IMR-90 (cell line): ENCODE measurements around the gene SRI. TPM values are rescaled to one million over a fixed set of nuclear protein-coding genes. Genes with fewer than 3 reads are reported as not detected.
"Not testable (repeated sequence)": the region's sequence is repeated elsewhere in the genome, so short reads cannot be mapped to it uniquely, and the experiment has no call there.

Source experiments
- ATAC-seq: fragments of 200-7000 bp; cut with Tn5 transposase; 2 replicates; pipeline ENCODE4 v1.9.1; 2020; ENCODE audit warnings: low read depth, mild to moderate bottlenecking, moderate library complexity
- BruUV-seq: library from RNA; stranded (reverse); fragments of 400-500 nt; replicated peaks from 2 replicates; lab custom pipeline; 2021; lab: Mats Ljungman, UMichigan
- CTCF ChIA-PET: fragments of 300-600 bp; formaldehyde crosslinking; extraction: SDS; loops from one replicate; lab custom pipeline; 2021; ENCODE audit warnings: antibody characterized with exemption; lab: Yijun Ruan, JAX
- POLR2A ChIA-PET: fragments of 300-600 bp; sonication (Branson Sonifier 250); formaldehyde crosslinking; loops from one replicate; lab custom pipeline; 2022; ENCODE audit warnings: antibody characterized with exemption; ENCODE audit not compliant: unreplicated experiment; lab: Charles Lee
- DNase-seq: peaks from one replicate; pipeline ENCODE4 v3.0.0; 2013
- H2AFZ ChIP-seq: replicated peaks from 2 replicates; pipeline ENCODE3; 2013; ENCODE audit warnings: low read length, mild to moderate bottlenecking; ENCODE audit not compliant: poor library complexity
- H2AK5ac ChIP-seq: 2 replicates; pipeline ENCODE4 v1.6.1; 2013; ENCODE audit warnings: low read depth, low read length, inconsistent platforms
- H2AK9ac ChIP-seq: replicated peaks from 2 replicates; pipeline ENCODE3; 2013; ENCODE audit warnings: mild to moderate bottlenecking, low read depth, low read length, moderate library complexity; ENCODE audit not compliant: poor library complexity
- H2BK120ac ChIP-seq: 2 replicates; pipeline ENCODE4 v1.6.1; 2013; ENCODE audit warnings: low read depth, low read length, inconsistent platforms
- H2BK15ac ChIP-seq: 3 replicates; pipeline ENCODE4 v1.6.1; 2013; ENCODE audit warnings: low read depth, low read length, inconsistent platforms
- H2BK20ac ChIP-seq: 2 replicates; pipeline ENCODE4 v1.6.1; 2013; ENCODE audit warnings: low read depth, mild to moderate bottlenecking, inconsistent platforms, low read length, moderate library complexity
- H2BK5ac ChIP-seq: 2 replicates; pipeline ENCODE4 v1.6.1; 2013; ENCODE audit warnings: mild to moderate bottlenecking, low read depth, low read length, inconsistent platforms; ENCODE audit not compliant: poor library complexity, severe bottlenecking
- H3K14ac ChIP-seq: replicated peaks from 2 replicates; pipeline ENCODE4 v1.6.1; 2013; ENCODE audit warnings: low read depth, low read length, inconsistent platforms
- H3K18ac ChIP-seq: 2 replicates; pipeline ENCODE4 v1.6.1; 2013; ENCODE audit warnings: low read depth, low read length, control low read depth
- H3K23ac ChIP-seq: 2 replicates; pipeline ENCODE4 v1.6.1; 2013; ENCODE audit warnings: low read depth, low read length, inconsistent platforms
- H3K27ac ChIP-seq: 2 replicates; pipeline ENCODE4 v1.5.1; 2013; ENCODE audit warnings: mild to moderate bottlenecking, control low read depth, low read length; ENCODE audit not compliant: insufficient read depth
- H3K27me3 ChIP-seq: 2 replicates; pipeline ENCODE4 v1.6.1; 2013; ENCODE audit warnings: low read length; ENCODE audit not compliant: control insufficient read depth, insufficient read depth
- H3K36me3 ChIP-seq: 2 replicates; pipeline ENCODE4 v1.6.1; 2013; ENCODE audit warnings: low read length, mixed read lengths; ENCODE audit not compliant: control insufficient read depth, insufficient read depth
- H3K4ac ChIP-seq: 2 replicates; pipeline ENCODE4 v1.6.1; 2013; ENCODE audit warnings: low read depth, low read length, inconsistent platforms
- H3K4me1 ChIP-seq: 2 replicates; pipeline ENCODE4 v1.6.1; 2013; ENCODE audit warnings: low read length, mixed read lengths; ENCODE audit not compliant: control insufficient read depth, insufficient read depth
- H3K4me2 ChIP-seq: 2 replicates; pipeline ENCODE4 v1.6.1; 2013; ENCODE audit warnings: low read depth, mild to moderate bottlenecking, control low read depth, low read length, moderate library complexity
- H3K4me3 ChIP-seq: 2 replicates; pipeline ENCODE4 v1.5.1; 2013; ENCODE audit warnings: low read depth, mild to moderate bottlenecking, control low read depth, low read length, moderate library complexity; ENCODE audit not compliant: insufficient read depth
- H3K56ac ChIP-seq: 2 replicates; pipeline ENCODE4 v1.6.1; 2013; ENCODE audit warnings: low read length, inconsistent platforms; ENCODE audit not compliant: insufficient read depth; ENCODE audit errors: extremely low read depth
- H3K79me1 ChIP-seq, 2 experiments: 2 replicates each; pipeline ENCODE4 v1.6.1; 2013; ENCODE audit warnings: low read length in 2 of 2, inconsistent platforms in 1 of 2, low read depth in 1 of 2
- H3K9ac ChIP-seq: 2 replicates; pipeline ENCODE4 v1.6.1; 2013; ENCODE audit warnings: low read depth, low read length, control low read depth
- H3K9me1 ChIP-seq: 2 replicates; pipeline ENCODE4 v1.6.1; 2013; ENCODE audit warnings: low read length, inconsistent platforms; ENCODE audit not compliant: insufficient read depth
- H3K9me3 ChIP-seq: 2 replicates; pipeline ENCODE4 v1.6.1; 2013; ENCODE audit warnings: low read length; ENCODE audit not compliant: control insufficient read depth, insufficient read depth
- H4K20me1 ChIP-seq: 2 replicates; pipeline ENCODE4 v1.6.1; 2013; ENCODE audit warnings: low read length, inconsistent platforms; ENCODE audit not compliant: insufficient read depth
- H4K5ac ChIP-seq: 2 replicates; pipeline ENCODE4 v1.6.1; 2013; ENCODE audit warnings: mild to moderate bottlenecking, low read depth, low read length, control low read depth
- H4K8ac ChIP-seq, 2 experiments: 2 replicates each; pipeline ENCODE4 v1.6.1; 2013; ENCODE audit warnings: low read depth in 2 of 2, low read length in 2 of 2, control low read depth in 1 of 2, inconsistent platforms in 1 of 2
- H4K91ac ChIP-seq: 2 replicates; pipeline ENCODE4 v1.6.1; 2013; ENCODE audit warnings: low read depth, low read length, inconsistent platforms; ENCODE audit not compliant: insufficient read depth
- BHLHE40 ChIP-seq: fragments of 150-350 bp; IDR thresholded peaks from 2 replicates; pipeline ENCODE4 v1.6.1; 2016; ENCODE audit warnings: mild to moderate bottlenecking, low read depth, low read length
- FOS ChIP-seq: fragments of 150-350 bp; IDR thresholded peaks from 2 replicates; pipeline ENCODE4 v1.6.1; 2016; ENCODE audit warnings: low read depth, low read length
- MAZ ChIP-seq: IDR thresholded peaks from 2 replicates; pipeline ENCODE4 v1.6.1; 2012; ENCODE audit warnings: low read depth, mild to moderate bottlenecking, low read length, improper control_type of control experiment, moderate library complexity, borderline replicate concordance
- WGBS, 2 experiments: methylation state at CpG; one replicate each; pipeline versions ENCODE4 v1.1.5 to v1.1.7; 2013; ENCODE audit warnings: missing lambda C conversion rate in 2 of 2; ENCODE audit not compliant: insufficient read length in 1 of 2; ENCODE audit errors: extremely low coverage in 2 of 2; 5-methylcytosine and 5-hydroxymethylcytosine counted together
- dilution Hi-C: fragments of 300-500 bp; cut with HindIII; formaldehyde crosslinking; loops from one replicate; pipeline ENCODE4 v1.14.3; 2018; ENCODE audit warnings: low sequenced_read_pairs; ENCODE audit not compliant: unreplicated experiment
- in situ Hi-C: fragments of 300-500 bp; cut with MboI; formaldehyde crosslinking; loops from 3 replicates; pipeline ENCODE4 v1.14.3; 2019; ENCODE audit warnings: low sequenced_read_pairs, inconsistent platforms, mixed read lengths
- intact Hi-C: fragments of 100-400 bp; cut with micrococcal nuclease; formaldehyde crosslinking; loops from 2 replicates; pipeline ENCODE4 v1.10.0; 2022
- polyA plus RNA-seq, 3 experiments: library from polyadenylated mRNA; depleted of rRNA; stranded (reverse); fragments of >200 nt; gene quantifications; 2 replicates each; pipeline ENCODE4 v1.2.3, GENCODE V29; 2012; ENCODE audit warnings: low replicate concordance in 1 of 3
- total RNA-seq: library from RNA; depleted of rRNA; stranded (reverse); fragments of >200 nt; gene quantifications from 2 replicates; pipeline ENCODE4 v1.2.3, GENCODE V29; 2012
- TF ChIP-seq, protein P1 (sequence below): conservative IDR thresholded peaks from 2 replicates; pipeline ENCODE4 v1.5.1; 2012; ENCODE audit warnings: mild to moderate bottlenecking, low read depth, low read length, improper control_type of control experiment

Gene SRI
- total and polyA plus RNA-seq, 2 of the 4 experiments (the other 2 are of a cell fraction) = 83.3 to 115 TPM

DNA sequence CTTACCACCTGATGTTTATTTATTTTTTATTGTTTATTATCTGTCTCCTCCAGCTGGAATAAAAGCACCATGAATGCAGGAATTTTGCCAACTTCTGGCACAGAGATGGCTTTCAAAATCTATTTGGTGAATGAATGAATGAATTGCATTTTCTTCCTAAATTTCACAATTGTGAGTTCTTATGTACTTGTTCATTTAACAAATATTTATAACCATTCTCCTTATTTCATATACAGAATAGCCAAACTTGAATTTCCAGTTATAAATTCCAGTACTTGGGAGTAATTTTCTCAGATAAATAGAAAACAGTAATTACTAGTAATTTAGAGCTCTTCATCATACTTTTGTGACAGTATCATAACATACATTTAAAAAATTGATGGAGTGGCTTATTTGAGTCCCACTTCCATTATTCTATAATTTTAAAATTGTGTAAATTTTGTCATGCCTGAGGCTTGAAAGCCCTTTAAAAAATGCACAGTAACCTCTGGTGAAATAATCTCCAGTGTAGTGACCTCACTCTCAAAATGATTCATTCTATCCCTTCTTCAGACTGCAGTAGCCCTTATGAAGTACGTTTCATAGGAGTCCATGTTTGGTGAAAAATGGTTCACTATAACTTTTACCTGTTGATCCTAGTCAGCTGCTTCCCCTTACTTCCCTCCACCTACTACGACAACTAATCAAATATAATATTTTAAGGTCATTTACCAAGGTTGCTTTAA, 40.0 kb upstream of the SRI start:
- Histone ChIP-seq H3K14ac (no peak overlapping the region), H3K56ac (no peak overlapping the region), H2AK5ac (no peak overlapping the region), H3K4ac (no peak overlapping the region), H3K36me3 (no peaks in the 10 kb centered on the region), H4K91ac (no peak overlapping the region), H3K23ac (no peak overlapping the region), H3K4me1 (no peaks in the 10 kb centered on the region), H3K4me3 (no peak overlapping the region), H2BK5ac (no peak overlapping the region), H3K27ac (no peak overlapping the region), H2AK9ac (no peak overlapping the region), H3K4me2 (no peak overlapping the region), H2AFZ (no peak overlapping the region), H2BK120ac (no peak overlapping the region), H3K27me3 (no peaks in the 10 kb centered on the region), H4K8ac (no peak overlapping the region), H3K9me1 (no peaks in the 10 kb centered on the region), H4K5ac (no peak overlapping the region), H3K18ac (no peak overlapping the region), H2BK15ac (no peak overlapping the region), H2BK20ac (no peak overlapping the region), H3K79me1 (no peaks in the 10 kb centered on the region), H3K9ac (no peak overlapping the region), H3K9me3 (no peaks in the 10 kb centered on the region), H4K20me1 (no peaks in the 10 kb centered on the region)
- no CpG with 5 or more reads among the region's 2 CpGs for WGBS, 2 experiments
- in situ Hi-C loops (loop anchor here (25.0 kb wide), 1 partner anchor 1827 kb away; no protein-coding TSS in a partner anchor), dilution Hi-C loops (no loop called here), intact Hi-C loops (no loop called here)
- no peak for DNase-seq
- BruUV-seq = no TSS peak
- POLR2A ChIA-PET = no interaction called here
- CTCF ChIA-PET = interaction anchor here (1.3 kb wide), 1 partner anchor 39 kb away, joined by 3 read pairs; no protein-coding TSS in a partner anchor
- TF ChIP-seq BHLHE40 = no peak
- no peak for TF ChIP-seq FOS
- TF ChIP-seq MAZ = no peak
- TF ChIP-seq, protein P1, sequence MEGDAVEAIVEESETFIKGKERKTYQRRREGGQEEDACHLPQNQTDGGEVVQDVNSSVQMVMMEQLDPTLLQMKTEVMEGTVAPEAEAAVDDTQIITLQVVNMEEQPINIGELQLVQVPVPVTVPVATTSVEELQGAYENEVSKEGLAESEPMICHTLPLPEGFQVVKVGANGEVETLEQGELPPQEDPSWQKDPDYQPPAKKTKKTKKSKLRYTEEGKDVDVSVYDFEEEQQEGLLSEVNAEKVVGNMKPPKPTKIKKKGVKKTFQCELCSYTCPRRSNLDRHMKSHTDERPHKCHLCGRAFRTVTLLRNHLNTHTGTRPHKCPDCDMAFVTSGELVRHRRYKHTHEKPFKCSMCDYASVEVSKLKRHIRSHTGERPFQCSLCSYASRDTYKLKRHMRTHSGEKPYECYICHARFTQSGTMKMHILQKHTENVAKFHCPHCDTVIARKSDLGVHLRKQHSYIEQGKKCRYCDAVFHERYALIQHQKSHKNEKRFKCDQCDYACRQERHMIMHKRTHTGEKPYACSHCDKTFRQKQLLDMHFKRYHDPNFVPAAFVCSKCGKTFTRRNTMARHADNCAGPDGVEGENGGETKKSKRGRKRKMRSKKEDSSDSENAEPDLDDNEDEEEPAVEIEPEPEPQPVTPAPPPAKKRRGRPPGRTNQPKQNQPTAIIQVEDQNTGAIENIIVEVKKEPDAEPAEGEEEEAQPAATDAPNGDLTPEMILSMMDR = no peak
- ATAC-seq = no peak

DNA sequence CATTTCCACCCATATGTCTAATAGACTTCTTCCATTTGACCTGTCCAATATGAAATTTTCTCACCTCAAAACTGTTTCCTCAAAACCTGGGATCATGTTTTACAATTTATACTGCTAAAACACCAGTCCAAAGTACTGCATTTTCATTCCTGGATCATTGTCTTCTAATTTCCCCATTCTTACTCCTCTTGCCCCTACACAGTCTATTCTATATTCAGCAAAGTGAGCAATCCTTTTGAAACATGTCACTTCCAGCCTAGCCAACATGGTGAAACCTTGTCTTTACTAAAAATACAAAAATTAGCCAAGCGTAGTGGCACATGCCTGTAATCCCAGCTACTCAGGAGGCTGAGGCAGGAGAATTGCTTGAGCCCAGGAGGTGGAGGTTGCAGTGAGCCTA, 38.5 kb upstream of the SRI start:
- CTCF ChIA-PET, H2AFZ ChIP-seq, H2BK15ac ChIP-seq, H3K27me3 ChIP-seq, H3K79me1 ChIP-seq, H3K36me3 ChIP-seq, POLR2A ChIA-PET, dilution Hi-C loops, ATAC-seq, H3K56ac ChIP-seq, H2AK9ac ChIP-seq, intact Hi-C loops, H4K91ac ChIP-seq, H3K4me2 ChIP-seq, DNase-seq, H2BK20ac ChIP-seq, H3K9me1 ChIP-seq, BruUV-seq, H3K4ac ChIP-seq, H3K18ac ChIP-seq, H3K27ac ChIP-seq, H4K20me1 ChIP-seq, H3K9me3 ChIP-seq, H3K9ac ChIP-seq, H2AK5ac ChIP-seq, H3K23ac ChIP-seq, H4K5ac ChIP-seq, H3K14ac ChIP-seq, H3K4me3 ChIP-seq, H3K4me1 ChIP-seq, H2BK5ac ChIP-seq, H2BK120ac ChIP-seq, H4K8ac ChIP-seq: not testable (repeated sequence)
- no CpG with 5 or more reads among the region's 1 CpG for WGBS, 2 experiments
- in situ Hi-C loops = loop anchor here (25.0 kb wide), 1 partner anchor 1829 kb away; no protein-coding TSS in a partner anchor
